ENCODE results near the gene CAMK4. TPM values are rescaled to one million over a fixed set of nuclear protein-coding genes. Genes with fewer than 3 reads are reported as not detected.

CAMK4 gene
- total and polyA plus RNA-seq, 2 of the 8 experiments (the other 6 are each of a cell fraction or from before 2014, with no cell fraction given): 1.8 to 8.3 TPM

GRCh38 chr5:111242606-111243005, 18.4 kb downstream of the CAMK4 start:
- ChIA-PET POLR2A (ENCODE audit: partially characterized antibody) (interaction anchor here (1.2 kb wide), 1 partner anchor 21 kb away, joined by 3 read pairs; no protein-coding TSS in a partner anchor), CTCF (ENCODE audit: partially characterized antibody) (interaction anchor here (1.0 to 2.8 kb wide), 2 partner anchors 8 to 12 kb away, joined by 3 to 7 read pairs; no protein-coding TSS in a partner anchor)
- Histone ChIP-seq H3K4me2 (ENCODE audit: insufficient read depth in 1 of 2, low read depth in 2 of 2, low read length in 2 of 2) (no peak overlapping the region), H3K9me3 (ENCODE audit: insufficient read depth in 2 of 2, low read depth in 1 of 2, low read length in 1 of 2) (no peaks in the 10 kb centered on the region), H2BK12ac (ENCODE audit: low read depth, low read length) (no peak overlapping the region), H2AK5ac (ENCODE audit: low read depth, low read length) (no peak overlapping the region), H2BK20ac (ENCODE audit: low read length) (no peak overlapping the region), H3K79me1 (ENCODE audit: low read depth, low read length) (no peaks in the 10 kb centered on the region), H2BK120ac (replicated peaks; ENCODE audit: low read depth, low read length) (no peak overlapping the region), H3K27ac (ENCODE audit: low read depth, low read length) (no peak overlapping the region), H3K23ac (ENCODE audit: insufficient read length) (no peak overlapping the region), H3K9ac (replicated peaks in 1 of 4; ENCODE audit: extremely low read depth in 1 of 4, low read depth in 3 of 4, low read length in 3 of 4) (no peak overlapping the region), H3K27me3 (replicated peaks in 1 of 4; ENCODE audit: control insufficient read depth in 3 of 4, extremely low read depth in 1 of 4, insufficient read depth in 3 of 4, low read length in 3 of 4) (no peaks in the 10 kb centered on the region), H2BK15ac (ENCODE audit: low read length) (no peak overlapping the region), H2AFZ (ENCODE audit: low read length) (no peak overlapping the region), H4K5ac (ENCODE audit: insufficient read length, low read depth, low read length) (no peak overlapping the region), H3K23me2 (ENCODE audit: low read depth, low read length) (no peaks in the 10 kb centered on the region), H3K4me3 (ENCODE audit: extremely low read depth in 1 of 4, insufficient read depth in 2 of 4, low read depth in 3 of 4, low read length in 4 of 4) (no peak overlapping the region), H3K4ac (replicated peaks; ENCODE audit: insufficient read length, low read depth, low read length) (no peak overlapping the region), H3K56ac (replicated peaks; ENCODE audit: insufficient read length, low read depth, low read length) (no peak overlapping the region), H4K91ac (replicated peaks; ENCODE audit: insufficient read length, low read length) (no peak overlapping the region), H4K8ac (ENCODE audit: extremely low read depth, insufficient read depth, low read length) (no peak overlapping the region), H3K18ac (ENCODE audit: extremely low read depth, low read length) (no peak overlapping the region), H4K20me1 (replicated peaks in 1 of 2; ENCODE audit: control insufficient read depth in 1 of 2, insufficient read depth in 2 of 2, low read length in 2 of 2) (no peaks in the 10 kb centered on the region), H3K36me3 (ENCODE audit: control insufficient read depth in 2 of 4, insufficient read depth in 4 of 4, low read length in 3 of 4) (no peaks in the 10 kb centered on the region), H3K4me1 (replicated peaks in 1 of 4; ENCODE audit: control insufficient read depth in 3 of 4, insufficient read depth in 4 of 4, low read length in 3 of 4) (0 out of 7 replicates have a peak, but pooled peaks cover 0 to 4% (median 0%) of the 10 kb centered on the region in 4 experiments), H2BK5ac (ENCODE audit: low read depth, low read length) (no peak overlapping the region), H3K79me2 (ENCODE audit: control insufficient read depth in 1 of 2, insufficient read depth in 2 of 2, low read length in 2 of 2) (no peaks in the 10 kb centered on the region), H3K14ac (ENCODE audit: insufficient read length) (no peak overlapping the region)
- WGBS, 2 experiments (ENCODE audit: extremely low coverage in 1 of 2, insufficient coverage in 1 of 2, insufficient read length in 1 of 2, insufficient replicate concordance in 2 of 2, low coverage in 1 of 2, low lambda C conversion rate in 2 of 2, missing lambda C conversion rate in 1 of 2): 84% methylated on average over 10 of the region's 10 CpGs; no CpG with 5 or more reads in 1 of the 2 experiments
- no peak for DNase-seq (ENCODE audit: low read depth in 1 of 2, low spot score in 2 of 2)
- no peak for FAIRE-seq
- TF ChIP-seq SP4 (IDR thresholded peaks at IDR 0.05; ENCODE audit: low read length): no peak

Measured in H1 (cell line).